Natural killer cell (primary cell): Measurements from ENCODE around the gene NOS1AP. TPM values are rescaled to one million over a fixed set of nuclear protein-coding genes. Genes with fewer than 3 reads are reported as not detected.

Experiments used
- ATAC-seq, 3 donors: fragments of 150-1000 bp in 2 of 3; fragments of 200-7000 bp in 1 of 3; cut with Tn5 transposase; 1 replicate in 1 of 3; 2 replicates in 2 of 3; pipeline ENCODE4 v1.10.0; 2021; ENCODE audit warnings: mild to moderate bottlenecking in 2 of 3, moderate library complexity in 2 of 3
- DNase-seq, 2 donors: peaks; one replicate each; pipeline versions ENCODE4 v3.0.0 to v3.0.0-alpha.2; 2013 to 2021; ENCODE audit warnings: mixed read lengths in 1 of 2
- H3K27ac ChIP-seq: one replicate; pipeline ENCODE4 v1.5.1; 2013; ENCODE audit warnings: mild to moderate bottlenecking, low read length
- H3K27me3 ChIP-seq: one replicate; pipeline ENCODE4 v1.6.1; 2013; ENCODE audit warnings: low read length; ENCODE audit not compliant: control insufficient read depth, insufficient read depth
- H3K36me3 ChIP-seq: one replicate; pipeline ENCODE4 v1.6.1; 2013; ENCODE audit warnings: low read length; ENCODE audit not compliant: control insufficient read depth, insufficient read depth
- H3K4me1 ChIP-seq: one replicate; pipeline ENCODE4 v1.6.1; 2013; ENCODE audit warnings: low read length; ENCODE audit not compliant: control insufficient read depth, insufficient read depth
- H3K4me3 ChIP-seq: one replicate; pipeline ENCODE4 v1.5.1; 2013; ENCODE audit warnings: low read length
- H3K9me3 ChIP-seq: one replicate; pipeline ENCODE4 v1.6.1; 2013; ENCODE audit warnings: low read length; ENCODE audit not compliant: control insufficient read depth, insufficient read depth
- H3K27ac Mint-ChIP-seq, 2 donors: one replicate each; pipeline ENCODE4 v1.8.0; 2022; ENCODE audit warnings: mild to moderate bottlenecking in 2 of 2, mixed read lengths in 2 of 2, moderate library complexity in 1 of 2
- H3K27me3 Mint-ChIP-seq, 2 donors: one replicate each; pipeline ENCODE4 v1.8.0; 2022; ENCODE audit warnings: low read depth in 2 of 2, mixed read lengths in 2 of 2
- H3K36me3 Mint-ChIP-seq: one replicate; pipeline ENCODE4 v1.8.0; 2022; ENCODE audit warnings: mixed read lengths
- H3K4me1 Mint-ChIP-seq, 2 donors: one replicate each; pipeline ENCODE4 v1.8.0; 2022; ENCODE audit warnings: mixed read lengths in 2 of 2
- H3K4me3 Mint-ChIP-seq: one replicate; pipeline ENCODE4 v1.8.0; 2022; ENCODE audit warnings: mild to moderate bottlenecking, moderate library complexity, mixed read lengths
- H3K9me3 Mint-ChIP-seq, 2 donors: one replicate each; pipeline ENCODE4 v1.8.0; 2022; ENCODE audit warnings: mixed read lengths in 2 of 2
- WGBS: methylation state at CpG from one replicate; pipeline ENCODE4 v1.1.7; 2013; ENCODE audit warnings: missing lambda C conversion rate; ENCODE audit not compliant: insufficient coverage; 5-methylcytosine and 5-hydroxymethylcytosine counted together
- intact Hi-C: fragments of 100-400 bp; cut with micrococcal nuclease; formaldehyde crosslinking; loops from one replicate; pipeline ENCODE4 v1.14.2; 2022
- total RNA-seq, 4 donors: library from RNA; stranded (reverse); fragments of 120-200 nt in 1 of 4; gene quantifications; one replicate each; pipeline versions ENCODE4 v1.2.3 to v1.2.4, GENCODE V29; 2013 to 2022
- TF ChIP-seq, protein P1 (sequence below): fragments of 200-600 bp; IDR thresholded peaks from one replicate; pipeline ENCODE4 v1.8.0; 2022; ENCODE audit warnings: antibody characterized with exemption

The NOS1AP gene
- total RNA-seq, 3 donors from 2014 or later (not counting 1 experiment from before 2014, with no cell fraction given) = 0.09 to 0.20 TPM; not detected in 1

DNA sequence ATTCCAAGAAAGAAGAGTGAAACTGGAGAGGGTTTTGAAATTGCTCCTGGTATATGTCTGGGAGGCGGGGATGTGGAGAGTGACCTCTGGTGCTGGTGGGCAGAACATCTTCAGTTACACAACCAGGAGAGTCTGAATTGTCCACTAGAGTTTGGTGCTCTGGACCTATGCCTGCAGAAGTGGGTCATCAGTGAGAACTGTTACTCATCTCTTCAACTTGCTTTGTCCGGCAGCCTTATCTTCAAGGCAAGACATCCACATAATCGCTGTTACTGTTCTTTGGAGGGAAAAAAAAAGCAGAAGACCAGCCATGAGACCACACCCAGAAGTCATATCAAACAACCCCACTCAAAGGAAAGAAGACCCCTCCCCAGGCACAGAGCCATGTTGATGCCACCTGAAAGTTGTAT lies 327.6 kb downstream of the NOS1AP start:
- H3K36me3 ChIP-seq = peaks cover 64% of the 10 kb centered on the region
- H3K27ac ChIP-seq = no peak overlapping the region
- peak overlapping the region; percentile 18 for H3K4me3 Mint-ChIP-seq
- 80% methylated on average over 3 of the region's 3 CpGs for WGBS
- H3K4me1 Mint-ChIP-seq = peaks cover 55 to 60% of the 10 kb centered on the region in 2 donors
- no peak for DNase-seq
- intact Hi-C loops = loop anchor here (10.0 kb wide), 1 partner anchor 602 kb away; no protein-coding TSS in a partner anchor
- H3K4me3 ChIP-seq = no peak overlapping the region
- peaks cover 33% of the 10 kb centered on the region for H3K4me1 ChIP-seq
- H3K27me3 ChIP-seq = no peaks in the 10 kb centered on the region
- H3K27ac Mint-ChIP-seq = peak overlapping the region; percentile 92 to 94
- H3K36me3 Mint-ChIP-seq = peaks cover 34% of the 10 kb centered on the region
- no peaks in the 10 kb centered on the region for H3K27me3 Mint-ChIP-seq
- ATAC-seq = no peak
- H3K9me3 Mint-ChIP-seq = no peaks in the 10 kb centered on the region
- TF ChIP-seq, protein P1, sequence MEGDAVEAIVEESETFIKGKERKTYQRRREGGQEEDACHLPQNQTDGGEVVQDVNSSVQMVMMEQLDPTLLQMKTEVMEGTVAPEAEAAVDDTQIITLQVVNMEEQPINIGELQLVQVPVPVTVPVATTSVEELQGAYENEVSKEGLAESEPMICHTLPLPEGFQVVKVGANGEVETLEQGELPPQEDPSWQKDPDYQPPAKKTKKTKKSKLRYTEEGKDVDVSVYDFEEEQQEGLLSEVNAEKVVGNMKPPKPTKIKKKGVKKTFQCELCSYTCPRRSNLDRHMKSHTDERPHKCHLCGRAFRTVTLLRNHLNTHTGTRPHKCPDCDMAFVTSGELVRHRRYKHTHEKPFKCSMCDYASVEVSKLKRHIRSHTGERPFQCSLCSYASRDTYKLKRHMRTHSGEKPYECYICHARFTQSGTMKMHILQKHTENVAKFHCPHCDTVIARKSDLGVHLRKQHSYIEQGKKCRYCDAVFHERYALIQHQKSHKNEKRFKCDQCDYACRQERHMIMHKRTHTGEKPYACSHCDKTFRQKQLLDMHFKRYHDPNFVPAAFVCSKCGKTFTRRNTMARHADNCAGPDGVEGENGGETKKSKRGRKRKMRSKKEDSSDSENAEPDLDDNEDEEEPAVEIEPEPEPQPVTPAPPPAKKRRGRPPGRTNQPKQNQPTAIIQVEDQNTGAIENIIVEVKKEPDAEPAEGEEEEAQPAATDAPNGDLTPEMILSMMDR = no peak
- H3K9me3 ChIP-seq = no peaks in the 10 kb centered on the region

DNA sequence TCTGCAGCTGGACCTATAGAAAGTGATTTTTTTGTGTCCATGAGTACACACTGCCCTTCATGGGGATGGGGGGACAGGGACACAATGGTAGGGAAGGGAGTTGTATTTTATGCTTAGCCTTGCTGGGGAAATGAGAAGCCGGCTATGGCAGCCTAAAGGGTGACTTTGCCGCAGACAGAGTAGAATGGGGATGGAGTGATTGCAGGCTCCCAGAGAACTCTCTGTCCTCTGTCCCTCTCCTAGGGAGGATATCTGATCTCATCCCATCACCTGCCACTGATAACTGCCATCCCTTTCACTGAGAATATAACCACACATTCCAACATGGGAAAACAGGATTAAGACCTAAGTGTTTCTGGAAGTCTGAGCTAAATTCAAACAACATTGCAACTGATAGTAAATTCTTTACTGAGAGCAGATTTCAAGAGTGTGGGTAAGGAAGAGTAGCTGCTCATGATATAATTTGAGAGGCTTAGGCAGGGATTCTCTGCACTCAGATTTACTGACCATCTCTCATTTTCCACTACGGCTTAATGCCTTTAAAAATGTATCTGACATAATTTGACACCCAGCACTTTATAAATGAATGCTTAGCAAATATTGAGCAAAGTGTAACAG lies 328.6 kb downstream of the NOS1AP start:
- Histone ChIP-seq H3K27ac (peak overlapping the region; percentile 6), H3K36me3 (peaks cover 66% of the 10 kb centered on the region), H3K4me1 (peaks cover 40% of the 10 kb centered on the region), H3K9me3 (no peaks in the 10 kb centered on the region), H3K27me3 (no peaks in the 10 kb centered on the region), H3K4me3 (no peak overlapping the region)
- H3K4me3 Mint-ChIP-seq = peak overlapping the region; percentile 82
- intact Hi-C loops = loop anchor here (10.0 kb wide), 1 partner anchor 603 kb away; no protein-coding TSS in a partner anchor
- H3K27ac Mint-ChIP-seq = peak overlapping the region; percentile 92 to 94
- ATAC-seq (no peak), DNase-seq (no peak)
- H3K36me3 Mint-ChIP-seq = peaks cover 31% of the 10 kb centered on the region
- no peaks in the 10 kb centered on the region for H3K9me3 Mint-ChIP-seq
- peaks cover 61% of the 10 kb centered on the region in 2 donors for H3K4me1 Mint-ChIP-seq
- WGBS = 94% methylated on average over 2 of the region's 3 CpGs
- TF ChIP-seq, protein P1 = no peak
- no peaks in the 10 kb centered on the region for H3K27me3 Mint-ChIP-seq

DNA sequence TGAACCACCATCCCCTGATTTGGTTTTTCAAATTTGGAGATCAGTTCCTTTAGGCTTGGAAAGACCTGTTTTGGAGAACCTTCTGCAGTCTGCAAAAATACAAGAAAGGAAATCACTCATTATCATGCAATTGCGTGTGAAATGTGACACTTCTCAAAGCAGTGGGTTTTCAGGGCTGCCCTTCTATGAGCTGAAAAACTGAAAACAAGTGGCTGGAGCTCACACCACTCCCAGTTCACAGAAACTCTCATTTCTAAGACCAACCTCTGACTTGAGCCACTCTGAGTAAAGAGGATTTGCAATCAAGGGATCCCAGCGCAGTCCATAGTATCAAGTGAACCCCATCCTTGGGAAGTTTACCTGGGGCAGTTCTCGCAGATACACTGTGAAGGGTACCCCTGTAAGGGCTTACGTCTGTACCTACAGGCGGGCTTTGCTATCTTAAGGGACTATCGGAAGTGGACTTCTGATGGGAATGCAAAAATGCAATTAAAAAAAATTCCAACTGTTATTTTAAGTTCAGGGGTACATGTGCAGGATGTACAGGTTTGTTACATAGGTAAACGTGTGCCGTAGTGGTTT lies 329.6 kb downstream of the NOS1AP start:
- peak overlapping the region; percentile 92 to 94 for H3K27ac Mint-ChIP-seq
- no peaks in the 10 kb centered on the region for H3K9me3 Mint-ChIP-seq
- DNase-seq (no peak), ATAC-seq (peak; percentile 54 to 69 (median 65))
- intact Hi-C loops = loop anchor here (10.0 kb wide), 1 partner anchor 604 kb away; no protein-coding TSS in a partner anchor
- no peak overlapping the region for H3K4me3 ChIP-seq
- H3K27me3 ChIP-seq = no peaks in the 10 kb centered on the region
- TF ChIP-seq, protein P1 = no peak
- 80% methylated on average over 8 of the region's 8 CpGs for WGBS
- H3K27ac ChIP-seq = peak overlapping the region; percentile 67
- H3K27me3 Mint-ChIP-seq = no peaks in the 10 kb centered on the region
- peaks cover 63 to 71% of the 10 kb centered on the region in 2 donors for H3K4me1 Mint-ChIP-seq
- H3K4me3 Mint-ChIP-seq = peak overlapping the region; percentile 82
- peaks cover 66% of the 10 kb centered on the region for H3K36me3 ChIP-seq
- H3K4me1 ChIP-seq = peaks cover 45% of the 10 kb centered on the region
- H3K36me3 Mint-ChIP-seq = peaks cover 26% of the 10 kb centered on the region
- no peaks in the 10 kb centered on the region for H3K9me3 ChIP-seq
